GM19193 (cell line): Measurements from ENCODE around the gene UBAC2.

Experiments
- POLR2A ChIP-seq: IDR thresholded peaks from 4 replicates; pipeline ENCODE4 v1.6.1; 2011; ENCODE audit not compliant: insufficient read depth, insufficient read length; ENCODE audit errors: extremely low read depth

The UBAC2 gene

GRCh38 chr13:99362362-99362761 lies 161.7 kb downstream of the UBAC2 start:
- TF ChIP-seq POLR2A: no peak

GRCh38 chr13:99363391-99363790 lies 162.7 kb downstream of the UBAC2 start:
- TF ChIP-seq POLR2A: no peak

- no peak for TF ChIP-seq POLR2A
These were observed 163.3 kb downstream of the UBAC2 start for GRCh38 chr13:99363949-99364348.

GRCh38 chr13:99366075-99366987 lies 165.7 kb downstream of the UBAC2 start:
- no peak for TF ChIP-seq POLR2A

GRCh38 chr13:99367106-99367616 lies 166.5 kb downstream of the UBAC2 start:
- TF ChIP-seq POLR2A: no peak

GRCh38 chr13:99367663-99368448 lies 167.2 kb downstream of the UBAC2 start:
- no peak for TF ChIP-seq POLR2A

- no peak for TF ChIP-seq POLR2A
These were observed 170.0 kb downstream of the UBAC2 start for GRCh38 chr13:99370481-99371275.

- no peak for TF ChIP-seq POLR2A
These were observed 171.3 kb downstream of the UBAC2 start for GRCh38 chr13:99371956-99372355.

- no peak for TF ChIP-seq POLR2A
These were observed 172.8 kb downstream of the UBAC2 start for GRCh38 chr13:99373436-99373835.

GRCh38 chr13:99374169-99374991 lies 173.7 kb downstream of the UBAC2 start:
- no peak for TF ChIP-seq POLR2A

- TF ChIP-seq POLR2A: no peak
These were observed 174.5 kb downstream of the UBAC2 start for GRCh38 chr13:99374994-99375737.

- no peak for TF ChIP-seq POLR2A
These were observed 175.1 kb downstream of the UBAC2 start for GRCh38 chr13:99375738-99376080.

- TF ChIP-seq POLR2A: no peak
These were observed 175.5 kb downstream of the UBAC2 start for GRCh38 chr13:99376132-99376531.

- no peak for TF ChIP-seq POLR2A
These were observed 176.3 kb downstream of the UBAC2 start for GRCh38 chr13:99376924-99377323.

- no peak for TF ChIP-seq POLR2A
These were observed 177.0 kb downstream of the UBAC2 start for GRCh38 chr13:99377641-99378040.
